Measurements from ENCODE around the gene SASH1.

DNA sequence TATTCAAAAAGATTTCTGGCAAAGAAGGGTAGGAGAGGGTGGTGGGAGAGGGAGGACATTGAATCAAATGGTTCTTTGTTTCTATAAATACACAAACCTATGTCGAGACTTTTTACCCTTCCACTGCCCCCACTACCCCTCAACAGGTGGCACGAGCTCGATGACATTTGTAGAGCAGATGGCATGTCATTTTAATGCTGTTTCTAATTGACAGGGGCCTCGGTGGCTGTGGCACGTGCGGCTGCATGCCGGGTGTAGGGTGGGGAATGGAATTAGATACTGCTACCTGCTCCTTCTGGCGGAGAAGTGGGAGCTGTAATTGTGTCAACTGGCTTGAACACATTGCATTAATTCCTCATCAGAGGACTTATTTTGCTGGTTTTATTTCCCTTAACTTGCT lies 29.1 kb upstream of the SASH1 start:
- TF ChIP-seq, protein P1, sequence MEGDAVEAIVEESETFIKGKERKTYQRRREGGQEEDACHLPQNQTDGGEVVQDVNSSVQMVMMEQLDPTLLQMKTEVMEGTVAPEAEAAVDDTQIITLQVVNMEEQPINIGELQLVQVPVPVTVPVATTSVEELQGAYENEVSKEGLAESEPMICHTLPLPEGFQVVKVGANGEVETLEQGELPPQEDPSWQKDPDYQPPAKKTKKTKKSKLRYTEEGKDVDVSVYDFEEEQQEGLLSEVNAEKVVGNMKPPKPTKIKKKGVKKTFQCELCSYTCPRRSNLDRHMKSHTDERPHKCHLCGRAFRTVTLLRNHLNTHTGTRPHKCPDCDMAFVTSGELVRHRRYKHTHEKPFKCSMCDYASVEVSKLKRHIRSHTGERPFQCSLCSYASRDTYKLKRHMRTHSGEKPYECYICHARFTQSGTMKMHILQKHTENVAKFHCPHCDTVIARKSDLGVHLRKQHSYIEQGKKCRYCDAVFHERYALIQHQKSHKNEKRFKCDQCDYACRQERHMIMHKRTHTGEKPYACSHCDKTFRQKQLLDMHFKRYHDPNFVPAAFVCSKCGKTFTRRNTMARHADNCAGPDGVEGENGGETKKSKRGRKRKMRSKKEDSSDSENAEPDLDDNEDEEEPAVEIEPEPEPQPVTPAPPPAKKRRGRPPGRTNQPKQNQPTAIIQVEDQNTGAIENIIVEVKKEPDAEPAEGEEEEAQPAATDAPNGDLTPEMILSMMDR (IDR thresholded peaks at IDR 0.05) = no peak
- TF ChIP-seq SIN3A (IDR thresholded peaks at IDR 0.05; ENCODE audit: borderline replicate concordance, insufficient read depth, low read depth, low read length) = no peak
- no peak for TF ChIP-seq POLR2AphosphoS5 (IDR thresholded peaks at IDR 0.05; ENCODE audit: low read depth, low read length)
- TF ChIP-seq, protein P2, sequence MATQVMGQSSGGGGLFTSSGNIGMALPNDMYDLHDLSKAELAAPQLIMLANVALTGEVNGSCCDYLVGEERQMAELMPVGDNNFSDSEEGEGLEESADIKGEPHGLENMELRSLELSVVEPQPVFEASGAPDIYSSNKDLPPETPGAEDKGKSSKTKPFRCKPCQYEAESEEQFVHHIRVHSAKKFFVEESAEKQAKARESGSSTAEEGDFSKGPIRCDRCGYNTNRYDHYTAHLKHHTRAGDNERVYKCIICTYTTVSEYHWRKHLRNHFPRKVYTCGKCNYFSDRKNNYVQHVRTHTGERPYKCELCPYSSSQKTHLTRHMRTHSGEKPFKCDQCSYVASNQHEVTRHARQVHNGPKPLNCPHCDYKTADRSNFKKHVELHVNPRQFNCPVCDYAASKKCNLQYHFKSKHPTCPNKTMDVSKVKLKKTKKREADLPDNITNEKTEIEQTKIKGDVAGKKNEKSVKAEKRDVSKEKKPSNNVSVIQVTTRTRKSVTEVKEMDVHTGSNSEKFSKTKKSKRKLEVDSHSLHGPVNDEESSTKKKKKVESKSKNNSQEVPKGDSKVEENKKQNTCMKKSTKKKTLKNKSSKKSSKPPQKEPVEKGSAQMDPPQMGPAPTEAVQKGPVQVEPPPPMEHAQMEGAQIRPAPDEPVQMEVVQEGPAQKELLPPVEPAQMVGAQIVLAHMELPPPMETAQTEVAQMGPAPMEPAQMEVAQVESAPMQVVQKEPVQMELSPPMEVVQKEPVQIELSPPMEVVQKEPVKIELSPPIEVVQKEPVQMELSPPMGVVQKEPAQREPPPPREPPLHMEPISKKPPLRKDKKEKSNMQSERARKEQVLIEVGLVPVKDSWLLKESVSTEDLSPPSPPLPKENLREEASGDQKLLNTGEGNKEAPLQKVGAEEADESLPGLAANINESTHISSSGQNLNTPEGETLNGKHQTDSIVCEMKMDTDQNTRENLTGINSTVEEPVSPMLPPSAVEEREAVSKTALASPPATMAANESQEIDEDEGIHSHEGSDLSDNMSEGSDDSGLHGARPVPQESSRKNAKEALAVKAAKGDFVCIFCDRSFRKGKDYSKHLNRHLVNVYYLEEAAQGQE (IDR thresholded peaks at IDR 0.05; ENCODE audit: insufficient read depth in 1 of 2, low read depth in 2 of 2, low read length in 1 of 2) = no peak
- no peak for TF ChIP-seq TCF7L2 (IDR thresholded peaks at IDR 0.05; ENCODE audit: low read depth, low read length)
